ENCODE measurements around the gene APBA2. TPM values are rescaled to one million over a fixed set of nuclear protein-coding genes. Genes with fewer than 3 reads are reported as not detected.

APBA2 gene
- total RNA-seq, 2 donors from 2014 or later = 9.1 to 9.8 TPM

DNA sequence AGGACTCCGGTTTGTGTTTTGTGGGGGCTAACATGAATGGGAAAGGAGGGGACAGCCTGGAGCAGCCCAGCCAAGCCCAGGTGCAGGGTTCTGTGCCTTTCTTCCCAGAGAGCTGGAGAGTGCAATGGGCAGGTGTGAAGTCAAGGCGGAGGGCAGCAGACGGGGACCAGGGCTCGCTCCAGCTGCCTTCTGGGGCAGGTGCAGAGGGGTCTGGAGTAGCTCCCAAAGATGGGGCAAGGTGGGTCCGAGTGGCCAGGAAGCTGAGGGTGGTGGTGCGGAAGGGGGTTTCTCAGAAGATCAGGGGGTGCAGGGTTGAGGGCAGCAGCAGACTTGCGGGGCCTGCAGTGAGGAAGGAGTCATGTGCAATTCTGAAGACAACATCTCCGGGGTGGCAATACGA, 225.0 kb downstream of the APBA2 start:
- Mint-ChIP-seq H3K4me1 (ENCODE audit: low read depth) (peaks cover 14% of the 10 kb centered on the region), H3K27ac (no peak overlapping the region), H3K4me3 (no peak overlapping the region), H3K27me3 (ENCODE audit: low read depth) (no peaks in the 10 kb centered on the region), H3K9me3 (no peaks in the 10 kb centered on the region), H3K36me3 (ENCODE audit: insufficient read depth in 2 of 2) (peaks cover 0 to 1% of the 10 kb centered on the region in 2 donors)
- no peak for ATAC-seq (replicated peaks in 1 of 2)
- DNase-seq = no peak

DNA sequence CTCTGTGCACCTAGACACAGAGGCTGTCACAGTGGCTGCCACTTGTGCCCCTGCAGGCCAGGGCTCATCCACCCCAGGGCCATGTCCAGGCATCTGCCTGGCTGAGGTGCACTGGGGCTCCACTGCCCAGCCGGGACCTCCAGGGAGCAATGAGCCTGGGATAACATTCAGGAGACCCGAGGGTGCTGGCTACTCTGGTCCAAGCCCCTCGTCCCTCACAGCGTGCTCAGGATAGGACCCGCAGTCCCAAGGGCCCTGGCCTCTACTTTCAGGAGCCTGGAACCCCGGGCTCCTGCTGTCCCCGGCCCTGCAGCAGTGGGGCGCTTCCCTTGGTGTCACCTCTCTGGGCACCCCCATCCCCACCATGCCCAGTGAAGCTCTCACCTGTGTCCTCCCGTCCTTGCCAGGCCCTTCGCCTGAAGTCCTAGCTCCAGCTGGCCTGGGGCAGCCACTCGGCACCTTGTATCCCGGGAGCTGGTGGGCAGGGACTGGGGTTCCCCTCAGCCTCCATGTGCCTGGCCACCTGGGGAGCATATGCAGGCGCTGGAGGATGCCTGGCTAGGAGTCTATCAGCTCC, 226.0 kb downstream of the APBA2 start:
- Mint-ChIP-seq H3K9me3 (no peaks in the 10 kb centered on the region), H3K27ac (no peak overlapping the region), H3K4me1 (ENCODE audit: low read depth) (peaks cover 14% of the 10 kb centered on the region), H3K36me3 (ENCODE audit: insufficient read depth in 2 of 2) (peaks cover 0 to 1% of the 10 kb centered on the region in 2 donors), H3K27me3 (ENCODE audit: low read depth) (no peaks in the 10 kb centered on the region), H3K4me3 (no peak overlapping the region)
- no peak for DNase-seq
- ATAC-seq (replicated peaks in 1 of 2) = no peak

DNA sequence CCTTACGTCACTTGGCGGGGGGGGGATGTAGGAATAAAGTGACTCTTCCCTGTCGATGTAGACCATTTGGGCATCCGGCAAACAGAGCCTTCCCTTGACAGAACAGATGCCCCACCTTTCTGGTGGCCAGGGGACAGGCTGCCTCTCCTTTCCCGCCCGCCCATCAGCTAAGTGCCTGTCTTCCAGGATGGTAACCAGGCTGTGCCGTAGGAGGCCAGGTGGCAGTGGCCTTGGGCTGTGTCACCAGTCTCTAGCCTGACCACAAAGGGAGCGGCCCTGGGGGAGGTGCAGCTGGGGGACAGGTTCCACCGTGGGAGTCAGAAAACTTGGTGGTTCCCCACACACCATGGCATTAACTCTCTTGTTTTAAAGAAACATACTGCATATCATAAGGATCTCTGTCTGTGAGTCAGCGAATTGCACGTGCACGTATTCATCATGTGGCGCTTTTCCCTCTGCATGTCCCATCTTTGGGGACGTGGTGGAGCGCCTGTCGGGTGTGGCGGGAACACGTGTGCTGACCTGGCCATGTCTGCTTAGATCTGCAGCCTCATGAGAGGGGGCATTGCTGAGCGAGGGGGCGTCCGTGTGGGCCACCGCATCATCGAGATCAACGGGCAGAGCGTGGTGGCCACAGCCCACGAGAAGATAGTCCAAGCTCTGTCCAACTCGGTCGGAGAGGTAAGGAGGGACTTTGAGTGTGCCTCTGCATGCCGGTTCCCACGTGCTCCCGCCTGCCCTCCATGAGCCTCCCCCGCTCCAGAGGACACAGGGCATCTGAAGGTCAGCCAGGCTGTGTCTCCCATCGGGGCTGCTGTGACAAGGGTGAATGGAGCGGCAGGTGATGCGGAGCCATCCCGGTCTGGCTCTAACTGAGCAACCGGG, 227.8 kb downstream of the APBA2 start:
- DNase-seq (no peak), ATAC-seq (replicated peaks in 1 of 2) (no peak)
- H3K9me3 Mint-ChIP-seq = no peaks in the 10 kb centered on the region
- no peak overlapping the region for H3K4me3 Mint-ChIP-seq
- H3K27ac Mint-ChIP-seq = peak overlapping the region; percentile 60
- H3K27me3 Mint-ChIP-seq (ENCODE audit: low read depth) = no peaks in the 10 kb centered on the region
- H3K4me1 Mint-ChIP-seq (ENCODE audit: low read depth) = peaks cover 14% of the 10 kb centered on the region
- peaks cover 0 to 1% of the 10 kb centered on the region in 2 donors for H3K36me3 Mint-ChIP-seq (ENCODE audit: insufficient read depth in 2 of 2)

DNA sequence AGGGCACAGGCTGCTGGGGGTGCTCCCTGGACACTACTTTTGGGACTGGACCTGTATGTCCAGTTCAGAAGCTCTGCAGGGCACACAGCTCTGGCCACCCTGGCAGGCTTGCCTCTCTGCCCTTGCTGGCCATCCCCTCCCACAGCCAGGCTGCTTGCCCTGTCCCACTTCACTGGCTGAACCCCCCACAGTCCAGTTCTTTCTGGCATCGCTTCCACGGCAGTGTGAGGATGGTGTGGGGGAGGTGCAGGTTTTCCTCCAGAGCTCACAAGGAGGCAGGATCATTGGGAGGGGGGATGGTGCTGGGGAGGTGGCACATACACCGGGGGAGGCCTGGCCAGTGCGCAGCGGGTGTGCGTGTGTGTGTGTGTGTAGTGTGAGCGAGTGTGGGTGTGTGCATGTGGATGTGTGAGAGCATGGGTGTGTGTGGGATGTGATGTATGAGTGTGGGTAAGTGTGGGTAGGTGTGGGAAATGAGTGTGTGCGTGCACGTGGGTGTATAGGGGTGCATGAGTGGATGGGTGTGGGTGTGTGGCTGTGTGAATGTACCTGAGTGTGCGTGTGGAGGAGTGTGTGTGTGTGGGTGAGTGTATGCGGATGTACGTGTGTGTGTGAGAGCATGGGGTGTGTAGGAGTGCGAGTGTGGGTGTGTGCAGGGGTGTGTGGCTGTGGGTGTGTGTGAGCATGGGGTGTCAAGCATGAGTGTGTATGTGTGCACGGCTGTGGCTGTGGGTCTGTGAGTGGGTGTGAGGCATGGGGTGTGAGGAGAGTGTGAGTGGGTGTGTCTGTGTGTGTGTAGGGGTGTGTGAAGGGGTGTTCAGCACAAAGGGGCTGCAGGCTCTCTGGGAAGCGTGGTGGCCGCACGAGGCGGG, 228.7 kb downstream of the APBA2 start:
- Mint-ChIP-seq H3K4me3 (peak overlapping the region; percentile 27 to 66), H3K9me3 (no peaks in the 10 kb centered on the region)

DNA sequence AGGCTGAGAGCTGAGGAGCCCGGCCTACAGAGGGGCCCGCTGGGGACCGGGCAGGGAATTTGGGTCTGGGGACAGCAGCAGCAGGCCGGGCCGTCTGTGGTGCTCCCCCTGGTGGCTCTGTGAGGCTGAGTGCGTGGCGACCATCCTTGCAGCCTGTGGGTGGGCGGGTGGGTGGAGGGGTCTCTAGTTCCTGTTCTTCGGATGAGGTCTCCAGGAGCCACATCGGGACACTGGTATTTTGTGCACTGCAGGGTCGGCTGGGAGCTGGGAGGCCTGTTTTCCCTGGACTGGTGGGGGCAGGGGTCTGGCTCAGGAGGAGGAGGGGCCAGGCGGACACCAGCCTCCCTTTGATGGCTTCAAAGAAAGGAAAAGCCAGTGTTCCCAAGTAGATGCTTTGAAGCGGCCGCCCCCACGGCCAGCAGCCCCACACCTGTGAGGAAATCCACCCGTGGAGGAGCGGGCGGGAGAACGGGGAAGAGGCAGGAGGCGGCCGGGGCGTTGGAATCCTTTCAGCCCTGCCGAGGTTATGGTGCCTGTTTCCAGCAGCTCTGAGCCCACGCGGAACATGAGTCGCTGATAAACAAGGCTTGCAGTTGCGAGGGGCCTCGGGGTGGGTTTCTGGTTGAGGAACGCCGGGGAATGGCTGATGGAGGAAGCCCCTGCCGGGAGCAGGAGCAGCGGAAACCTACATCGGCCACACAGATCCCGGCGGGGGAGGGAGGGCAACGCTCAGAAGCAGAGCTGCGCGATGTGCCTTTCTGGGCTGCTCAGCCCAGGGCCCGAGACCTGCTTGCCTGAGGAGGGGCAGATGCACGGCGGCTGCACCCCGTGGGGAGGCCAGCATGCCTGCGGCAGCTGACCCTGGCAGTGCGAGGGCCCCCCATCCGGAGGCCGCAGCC, 229.6 kb downstream of the APBA2 start:
- H3K9me3 Mint-ChIP-seq = no peaks in the 10 kb centered on the region
- no peak overlapping the region for H3K27ac Mint-ChIP-seq
- H3K27me3 Mint-ChIP-seq (ENCODE audit: low read depth) = no peaks in the 10 kb centered on the region
- peak in 1 of 2 donors; percentile 21 for DNase-seq
- H3K4me3 Mint-ChIP-seq = peak overlapping the region; percentile 46 to 66
- peaks cover 14% of the 10 kb centered on the region for H3K4me1 Mint-ChIP-seq (ENCODE audit: low read depth)
- H3K36me3 Mint-ChIP-seq (ENCODE audit: insufficient read depth in 2 of 2) = peaks cover 0 to 1% of the 10 kb centered on the region in 2 donors
- peak in 1 of 2 donors; percentile 26 for ATAC-seq (replicated peaks in 1 of 2)

More for the DNA sequence above, 228.7 kb downstream of the APBA2 start:
- peaks cover 0 to 1% of the 10 kb centered on the region in 2 donors for H3K36me3 Mint-ChIP-seq (ENCODE audit: insufficient read depth in 2 of 2)
- DNase-seq (no peak), ATAC-seq (replicated peaks in 1 of 2) (peak in 1 of 2 donors; percentile 6)
- no peaks in the 10 kb centered on the region for H3K27me3 Mint-ChIP-seq (ENCODE audit: low read depth)
- no peak overlapping the region for H3K27ac Mint-ChIP-seq
- H3K4me1 Mint-ChIP-seq (ENCODE audit: low read depth) = peaks cover 14% of the 10 kb centered on the region

DNA sequence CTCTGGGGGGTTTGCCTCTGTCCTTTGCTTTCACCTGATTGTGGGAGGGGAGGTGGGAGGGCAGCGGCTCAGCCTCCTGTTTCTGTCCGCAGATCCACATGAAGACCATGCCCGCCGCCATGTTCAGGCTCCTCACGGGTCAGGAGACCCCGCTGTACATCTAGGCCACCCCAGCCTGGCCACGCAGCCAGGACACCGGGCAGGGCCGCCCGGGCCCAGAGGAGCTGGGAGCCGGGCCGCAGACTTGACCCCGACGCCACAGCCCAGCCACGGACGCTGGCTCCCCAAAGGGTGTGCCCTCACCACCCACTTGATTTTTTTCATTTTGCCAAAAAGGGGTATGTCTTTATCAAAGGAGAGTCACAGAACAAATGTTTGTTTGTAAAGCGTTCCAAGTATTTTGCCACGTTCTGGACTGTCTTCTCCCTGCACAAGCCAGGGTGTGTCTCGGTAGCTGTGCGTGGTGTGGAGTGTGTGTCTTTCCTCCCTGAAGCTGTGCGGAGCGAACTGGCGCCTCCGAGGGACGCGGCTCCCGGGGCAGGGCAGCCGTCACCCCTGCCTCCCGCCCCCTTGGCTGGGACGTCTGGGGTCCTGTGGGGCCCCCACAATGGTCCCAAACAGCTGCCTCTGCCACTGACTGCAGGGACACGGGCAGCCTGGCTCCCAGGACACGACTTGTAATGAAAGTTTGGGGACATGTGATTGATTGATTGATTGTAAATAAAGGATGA, 231.4 kb downstream of the APBA2 start:
- Mint-ChIP-seq H3K27me3 (ENCODE audit: low read depth) (no peaks in the 10 kb centered on the region), H3K36me3 (ENCODE audit: insufficient read depth in 2 of 2) (peaks cover 0 to 1% of the 10 kb centered on the region in 2 donors), H3K4me3 (no peak overlapping the region), H3K27ac (no peak overlapping the region), H3K4me1 (ENCODE audit: low read depth) (peaks cover 14% of the 10 kb centered on the region), H3K9me3 (no peaks in the 10 kb centered on the region)
- no peak for ATAC-seq (replicated peaks in 1 of 2)
- no peak for DNase-seq

DNA sequence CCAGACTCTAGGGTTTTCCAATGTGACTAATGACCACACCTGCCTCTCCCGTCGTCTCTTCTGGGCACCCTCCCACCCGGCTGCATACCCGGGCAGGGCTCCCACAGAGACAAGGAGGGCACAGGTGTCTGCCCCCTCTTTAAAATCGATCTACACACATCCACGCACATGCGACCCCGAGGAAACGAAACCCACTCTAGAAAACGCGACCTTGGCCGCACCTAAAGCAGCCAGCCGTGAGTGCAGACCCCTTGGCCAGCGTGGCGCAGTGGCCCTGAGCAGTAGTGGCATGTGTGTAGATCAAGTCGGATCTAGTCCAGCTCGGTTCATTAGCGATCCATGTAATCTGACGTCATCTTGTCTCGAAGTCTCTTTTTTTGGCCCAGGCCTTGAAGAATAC, 232.0 kb downstream of the APBA2 start:
- Mint-ChIP-seq H3K9me3 (no peaks in the 10 kb centered on the region), H3K4me1 (ENCODE audit: low read depth) (peaks cover 14% of the 10 kb centered on the region), H3K4me3 (no peak overlapping the region), H3K36me3 (ENCODE audit: insufficient read depth in 2 of 2) (peaks cover 0 to 1% of the 10 kb centered on the region in 2 donors), H3K27ac (no peak overlapping the region), H3K27me3 (ENCODE audit: low read depth) (no peaks in the 10 kb centered on the region)
- DNase-seq (no peak), ATAC-seq (replicated peaks in 1 of 2) (no peak)

DNA sequence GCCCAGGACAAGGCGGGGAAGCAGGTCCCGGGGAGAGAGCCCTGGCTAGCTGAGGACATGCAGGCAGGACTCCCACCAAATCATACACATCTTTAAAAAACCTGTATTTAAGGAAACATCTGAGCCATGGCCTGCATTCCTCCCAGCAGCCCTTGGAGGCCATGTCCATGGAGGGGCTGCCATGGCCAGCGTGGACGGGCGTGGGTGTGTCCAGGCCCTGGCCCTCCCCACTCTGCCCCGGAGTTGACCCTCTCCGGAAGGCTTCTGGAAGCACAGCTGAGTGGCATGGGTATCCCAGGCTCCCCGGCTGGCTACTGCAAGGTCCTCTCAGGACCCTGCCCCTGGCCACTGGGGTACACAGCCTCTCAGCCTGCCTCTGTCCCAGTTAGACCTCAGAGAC, 234.1 kb downstream of the APBA2 start:
- peaks cover 3% of the 10 kb centered on the region for H3K4me1 Mint-ChIP-seq (ENCODE audit: low read depth)

DNA sequence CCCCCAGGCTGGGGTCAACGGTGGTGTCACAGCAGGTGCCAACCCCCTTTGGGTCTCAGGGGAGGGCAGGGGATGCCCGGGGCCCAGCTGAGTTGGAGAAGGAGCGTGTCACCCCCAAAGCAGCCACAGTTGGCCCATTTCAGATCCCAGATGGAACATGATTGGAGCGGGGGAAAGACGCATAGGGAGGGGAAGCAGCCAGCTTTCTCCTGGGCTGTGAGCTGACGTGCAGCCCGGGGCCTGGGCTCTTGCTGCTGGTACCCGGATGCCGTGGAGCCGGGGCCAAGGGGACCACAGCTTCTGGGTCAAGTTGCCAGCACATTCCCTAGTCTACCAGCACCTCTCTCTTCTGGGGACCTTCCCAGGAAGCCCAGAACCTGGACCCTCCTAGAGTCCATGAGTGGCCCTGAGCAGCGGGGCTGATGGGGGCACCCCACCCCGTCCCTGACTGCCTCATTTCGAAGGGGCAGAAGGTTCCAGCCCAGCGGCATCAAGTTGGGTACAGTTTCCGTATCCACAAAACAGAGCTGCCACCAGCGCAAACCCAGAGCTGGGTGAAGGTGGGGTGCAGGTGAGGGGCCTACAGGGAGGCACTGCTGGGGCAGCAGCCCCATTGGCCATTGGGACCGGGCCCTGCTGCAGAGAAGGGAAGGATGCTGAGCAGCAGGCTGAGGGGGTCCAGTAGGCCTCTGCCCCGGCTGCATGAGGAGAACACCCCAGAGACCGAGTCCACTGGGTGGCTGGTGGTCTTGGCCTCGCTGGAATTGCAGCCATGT, 235.0 kb downstream of the APBA2 start:
- no peak for ATAC-seq (replicated peaks in 1 of 2)
- Mint-ChIP-seq H3K27ac (no peak overlapping the region), H3K9me3 (no peaks in the 10 kb centered on the region), H3K27me3 (ENCODE audit: low read depth) (no peaks in the 10 kb centered on the region), H3K36me3 (ENCODE audit: insufficient read depth in 2 of 2) (no peaks in the 10 kb centered on the region), H3K4me3 (no peak overlapping the region), H3K4me1 (ENCODE audit: low read depth) (no peaks in the 10 kb centered on the region)
- DNase-seq = no peak

More for the DNA sequence above, 234.1 kb downstream of the APBA2 start:
- no peaks in the 10 kb centered on the region for H3K9me3 Mint-ChIP-seq
- H3K27ac Mint-ChIP-seq = no peak overlapping the region
- H3K36me3 Mint-ChIP-seq (ENCODE audit: insufficient read depth in 2 of 2) = no peaks in the 10 kb centered on the region
- no peak overlapping the region for H3K4me3 Mint-ChIP-seq
- DNase-seq (no peak), ATAC-seq (replicated peaks in 1 of 2) (no peak)
- H3K27me3 Mint-ChIP-seq (ENCODE audit: low read depth) = no peaks in the 10 kb centered on the region

DNA sequence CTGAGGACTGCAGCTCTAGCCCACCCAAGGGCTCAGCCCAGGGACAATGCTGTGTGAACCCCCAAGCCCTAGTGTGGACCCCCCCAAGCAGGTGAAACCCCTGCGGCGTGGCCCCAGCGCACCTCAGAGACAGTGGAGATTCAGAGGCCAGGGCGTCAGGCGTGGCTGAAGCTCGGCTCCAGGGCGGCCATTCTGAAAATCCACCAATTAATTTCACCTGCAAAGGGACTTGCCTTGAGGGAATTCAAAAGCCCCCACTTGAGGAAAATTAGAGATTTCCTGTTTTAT, 235.5 kb downstream of the APBA2 start:
- DNase-seq (no peak), ATAC-seq (replicated peaks in 1 of 2) (no peak)
- no peaks in the 10 kb centered on the region for H3K9me3 Mint-ChIP-seq
- no peak overlapping the region for H3K27ac Mint-ChIP-seq
- no peaks in the 10 kb centered on the region for H3K27me3 Mint-ChIP-seq (ENCODE audit: low read depth)
- H3K4me3 Mint-ChIP-seq = no peak overlapping the region
- no peaks in the 10 kb centered on the region for H3K4me1 Mint-ChIP-seq (ENCODE audit: low read depth)
- no peaks in the 10 kb centered on the region for H3K36me3 Mint-ChIP-seq (ENCODE audit: insufficient read depth in 2 of 2)

DNA sequence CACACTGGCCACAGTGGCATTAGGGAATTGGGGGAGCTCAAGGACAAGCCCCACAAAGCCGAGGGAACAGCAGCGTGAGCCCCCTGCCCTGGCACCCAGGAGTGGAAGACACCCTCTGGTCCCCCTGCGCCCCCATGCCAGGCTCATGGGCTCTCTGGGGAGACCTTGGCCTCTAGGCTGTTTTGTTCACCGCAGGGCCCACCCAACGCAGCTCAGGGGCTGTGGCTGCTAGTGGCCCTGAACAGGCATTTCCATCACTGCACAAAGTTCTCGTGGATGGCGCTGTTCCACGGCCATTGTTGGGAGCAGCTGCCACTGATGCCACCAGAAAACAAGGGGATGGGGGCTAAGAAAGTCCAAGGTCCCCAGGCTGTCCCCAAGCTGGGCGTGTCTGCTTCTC, 236.1 kb downstream of the APBA2 start:
- Mint-ChIP-seq H3K27ac (no peak overlapping the region), H3K4me1 (ENCODE audit: low read depth) (no peaks in the 10 kb centered on the region), H3K36me3 (ENCODE audit: insufficient read depth in 2 of 2) (no peaks in the 10 kb centered on the region), H3K4me3 (no peak overlapping the region), H3K27me3 (ENCODE audit: low read depth) (no peaks in the 10 kb centered on the region), H3K9me3 (no peaks in the 10 kb centered on the region)
- DNase-seq = no peak
- ATAC-seq (replicated peaks in 1 of 2) = no peak
